HG03060 (cell line): ENCODE data around the gene CDH11.
A peak's percentile ranks its signal among the peaks of the same experiment; 100 is the strongest.

Experiments used
- ATAC-seq: cut with Tn5 transposase; IDR thresholded peaks from one replicate; pipeline ENCODE4 v1.9.1; 2021; ENCODE audit warnings: low read depth, moderate number of reproducible peaks; ENCODE audit not compliant: unreplicated experiment

Gene CDH11

DNA sequence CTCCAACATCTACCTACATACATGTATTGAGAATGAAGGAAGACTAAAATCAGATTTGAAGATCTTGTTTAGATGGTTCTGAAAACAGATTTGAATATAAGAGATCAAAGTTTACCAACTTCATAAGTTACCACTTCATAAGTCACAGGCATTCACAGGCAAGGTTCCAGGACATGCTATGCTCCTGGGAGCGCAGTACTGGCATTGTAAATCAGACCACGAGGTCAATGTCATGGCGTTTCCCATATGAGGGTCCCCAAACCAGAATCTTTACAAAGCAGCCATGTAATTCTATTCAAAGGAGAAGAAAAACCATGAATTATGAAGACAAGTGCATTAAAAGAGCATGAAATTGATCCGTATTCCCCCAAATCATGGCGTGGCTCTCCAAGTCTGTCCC lies 3.0 kb downstream of the CDH11 start:
- ATAC-seq: no peak

DNA sequence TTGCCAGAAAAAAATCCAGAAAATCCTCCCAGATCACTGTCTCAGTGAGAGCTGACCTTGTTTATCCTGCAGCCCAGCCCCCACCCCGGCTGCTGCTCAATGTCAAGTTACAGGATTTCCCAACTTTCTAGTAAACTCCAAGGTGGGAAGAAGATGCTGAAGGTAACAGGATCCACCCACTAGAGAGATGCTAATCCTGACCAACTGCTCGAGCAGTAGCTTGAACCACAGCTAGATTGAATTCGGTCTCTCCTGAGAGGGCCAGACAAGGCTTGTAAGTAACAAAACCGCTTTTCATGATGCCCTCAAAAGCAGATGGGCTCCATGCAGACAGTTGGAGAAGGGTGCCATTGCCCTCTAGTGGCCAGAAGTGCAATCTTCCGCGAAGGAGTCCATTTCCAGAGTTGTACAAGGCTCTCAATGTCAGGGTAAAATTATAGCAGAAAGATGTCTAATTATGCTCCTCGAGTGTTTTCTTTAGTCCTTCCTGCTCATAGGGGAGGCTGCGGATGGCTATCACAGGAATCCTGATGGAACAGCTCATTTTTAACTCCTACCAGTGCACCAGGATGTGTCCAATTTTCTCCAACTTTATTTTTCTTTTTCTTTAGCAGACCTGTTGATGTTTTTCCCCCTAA lies 3.9 kb downstream of the CDH11 start:
- peak; percentile 79 for ATAC-seq

DNA sequence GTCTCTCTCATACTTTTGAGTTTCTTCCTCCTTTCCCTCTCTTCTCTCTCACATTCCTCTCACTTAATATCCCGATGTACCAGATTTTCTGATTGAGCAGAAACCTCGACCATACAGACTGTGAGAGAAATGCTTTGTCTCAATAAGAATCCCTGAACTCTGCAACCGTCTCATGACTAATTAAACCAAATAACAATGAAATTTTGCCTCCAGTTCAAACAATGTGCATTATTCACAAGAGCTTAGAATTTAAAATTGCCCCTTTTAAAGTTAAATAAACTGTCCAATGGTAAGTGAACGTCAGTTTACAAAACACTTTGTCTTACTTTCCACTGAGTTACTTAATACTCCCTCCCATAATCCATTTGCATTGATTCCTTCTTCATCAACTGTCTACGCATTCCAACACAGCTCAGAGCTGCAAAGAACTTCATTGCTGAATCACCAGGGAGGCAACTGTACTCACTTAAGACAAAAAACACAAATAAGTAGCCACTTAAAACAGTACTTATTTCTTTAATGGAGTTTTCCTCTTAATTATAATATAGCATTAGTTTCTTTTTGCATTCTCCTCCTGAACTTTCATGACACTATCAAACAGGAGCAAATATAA lies 4.9 kb downstream of the CDH11 start:
- ATAC-seq: no peak

DNA sequence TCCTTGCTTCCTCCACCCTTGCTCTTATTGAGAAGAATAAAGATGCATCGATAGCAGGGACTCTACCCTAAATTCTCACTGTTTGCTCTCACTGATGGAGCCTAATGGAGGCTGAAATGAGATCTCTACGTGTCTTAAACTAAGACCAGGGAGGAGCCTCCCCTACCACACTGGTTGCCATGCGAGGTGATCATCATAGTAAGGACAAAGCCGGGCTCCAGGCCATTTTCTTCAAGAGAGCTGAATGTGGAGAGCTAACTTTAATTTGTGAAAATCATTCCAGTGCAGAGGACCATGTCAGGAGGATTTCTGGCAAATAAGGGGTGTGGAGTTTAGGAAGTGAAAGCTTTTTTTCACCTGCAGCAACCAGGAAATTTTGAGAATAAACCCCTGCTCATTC lies 5.6 kb downstream of the CDH11 start:
- ATAC-seq: no peak

DNA sequence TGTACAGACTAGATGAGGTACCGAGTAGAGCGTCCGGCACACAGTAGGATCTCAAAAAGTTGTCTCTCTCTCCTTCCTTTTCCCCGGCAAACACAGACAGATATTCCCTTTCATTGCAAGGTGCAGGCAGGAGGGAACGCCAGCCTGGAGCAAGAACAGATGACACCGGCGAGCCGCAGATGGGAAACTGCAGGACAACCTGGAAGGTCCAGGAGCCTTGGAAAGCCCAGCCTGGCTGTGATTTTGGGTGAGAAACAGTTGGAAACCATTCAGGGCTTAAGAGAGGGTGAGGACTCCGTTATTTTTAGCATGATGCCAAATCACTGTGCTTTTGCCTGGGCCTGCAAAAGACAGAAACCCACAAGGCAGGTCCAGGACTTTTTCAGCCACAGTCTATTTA lies 7.3 kb downstream of the CDH11 start:
- ATAC-seq: no peak

DNA sequence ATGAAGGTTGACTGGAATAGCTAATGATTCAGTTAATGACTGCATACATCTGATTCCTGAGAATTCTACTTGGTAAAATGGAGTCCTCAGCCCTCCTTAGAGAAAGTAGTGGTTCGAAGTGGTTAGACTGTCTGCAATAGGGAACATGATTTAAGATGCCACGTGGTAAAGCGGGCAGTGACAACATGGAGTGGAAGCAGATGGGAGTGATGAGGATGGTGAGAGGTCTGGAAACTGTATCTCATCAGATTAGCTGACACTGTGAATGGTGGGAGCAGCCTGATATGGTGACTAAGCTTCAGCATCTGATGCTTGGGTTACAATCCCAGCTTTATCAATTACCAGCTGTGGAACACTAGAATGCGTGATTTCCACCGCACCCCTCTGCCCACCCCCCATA lies 8.4 kb downstream of the CDH11 start:
- no peak for ATAC-seq

DNA sequence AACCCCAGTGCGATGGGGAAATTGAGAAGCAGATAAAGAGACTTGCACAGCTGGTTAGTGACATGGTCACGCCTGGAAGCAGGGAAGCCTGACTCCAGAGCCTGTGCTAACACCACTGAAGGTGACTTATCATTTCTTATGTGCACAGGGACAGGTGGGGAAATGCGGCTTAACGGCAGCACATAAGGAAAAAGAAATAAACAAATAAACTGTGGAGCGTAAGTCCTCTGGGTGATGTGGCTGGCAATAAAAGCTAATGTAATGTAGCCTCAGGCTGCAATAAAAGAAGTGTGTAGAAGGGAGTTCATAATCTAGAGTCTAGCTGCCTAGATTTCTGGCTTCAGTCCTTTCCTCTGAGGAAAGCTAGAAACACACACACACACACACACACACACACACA lies 10.6 kb downstream of the CDH11 start:
- ATAC-seq: no peak

DNA sequence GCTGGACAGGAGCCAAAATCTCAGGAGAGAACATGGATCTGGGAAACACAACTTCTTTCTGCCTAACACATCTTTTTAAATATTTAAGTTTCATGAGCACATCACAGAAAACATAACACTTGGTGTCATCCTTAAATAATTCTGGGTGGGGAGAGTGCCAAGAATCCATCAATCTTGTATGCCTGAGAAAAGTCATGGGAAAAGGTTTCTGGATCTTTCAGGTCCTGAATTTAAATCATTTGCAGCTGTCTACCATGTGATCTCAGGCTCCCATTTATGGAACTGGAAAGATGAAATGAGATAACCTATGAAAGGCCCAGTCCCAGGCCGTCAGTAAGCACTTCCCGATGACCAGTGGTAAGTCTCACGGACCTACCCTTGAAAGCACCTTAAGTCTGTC lies 15.1 kb downstream of the CDH11 start:
- no peak for ATAC-seq

DNA sequence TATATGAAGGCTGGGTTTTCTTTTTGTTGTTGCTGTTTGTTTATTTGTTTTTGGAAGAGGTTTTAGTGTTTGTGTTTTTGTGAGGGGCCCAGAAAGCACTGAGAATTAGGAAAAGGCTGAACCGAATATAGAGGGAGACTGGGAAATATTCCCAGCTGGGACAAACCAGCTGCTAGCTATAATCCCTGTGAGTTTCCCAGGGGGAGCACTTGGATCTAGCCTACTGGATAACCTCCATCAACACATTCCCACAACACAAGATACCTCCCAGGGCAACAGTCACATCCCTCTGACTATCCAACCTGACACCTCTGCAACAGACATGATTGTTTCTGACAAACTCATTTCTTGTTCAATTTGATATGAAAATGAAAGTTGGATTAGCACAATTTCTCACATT lies 16.7 kb downstream of the CDH11 start:
- no peak for ATAC-seq

DNA sequence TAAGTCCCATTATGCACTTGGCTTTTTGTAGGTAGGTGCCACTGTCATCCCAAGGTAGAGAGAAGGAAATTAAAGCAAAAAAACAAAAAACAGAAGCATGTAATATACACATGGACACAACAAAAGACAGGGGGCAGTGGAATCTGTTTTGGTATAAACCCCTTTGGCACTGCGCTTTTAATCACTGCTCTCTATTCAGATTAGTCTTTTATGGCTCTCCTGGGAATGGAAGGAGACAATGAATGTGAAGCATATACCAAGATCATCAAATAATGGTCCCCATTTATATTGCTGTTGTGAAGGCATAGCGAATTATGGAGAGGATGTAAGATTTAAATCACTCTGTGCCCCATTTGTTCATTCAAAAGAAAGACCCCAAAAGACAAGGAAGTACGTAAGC lies 17.4 kb downstream of the CDH11 start:
- ATAC-seq: no peak

DNA sequence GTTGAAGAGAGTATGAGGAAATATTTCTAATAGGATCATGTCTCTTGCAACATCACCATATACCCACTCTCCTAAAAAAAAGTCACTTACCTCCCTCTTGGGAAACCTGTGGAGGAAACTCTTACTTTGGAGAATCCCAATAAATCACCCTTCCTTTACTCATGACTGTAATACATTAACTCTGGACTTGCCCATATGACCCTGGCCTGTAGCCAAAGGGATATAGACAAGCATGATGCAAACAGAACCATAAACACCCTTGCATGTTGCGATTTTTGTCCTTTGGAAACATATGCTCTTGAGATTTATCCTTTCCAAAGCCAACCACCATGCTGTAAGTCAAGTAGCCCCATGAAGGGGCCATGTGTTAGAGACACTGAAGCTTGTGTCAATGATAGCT lies 19.5 kb downstream of the CDH11 start:
- no peak for ATAC-seq

DNA sequence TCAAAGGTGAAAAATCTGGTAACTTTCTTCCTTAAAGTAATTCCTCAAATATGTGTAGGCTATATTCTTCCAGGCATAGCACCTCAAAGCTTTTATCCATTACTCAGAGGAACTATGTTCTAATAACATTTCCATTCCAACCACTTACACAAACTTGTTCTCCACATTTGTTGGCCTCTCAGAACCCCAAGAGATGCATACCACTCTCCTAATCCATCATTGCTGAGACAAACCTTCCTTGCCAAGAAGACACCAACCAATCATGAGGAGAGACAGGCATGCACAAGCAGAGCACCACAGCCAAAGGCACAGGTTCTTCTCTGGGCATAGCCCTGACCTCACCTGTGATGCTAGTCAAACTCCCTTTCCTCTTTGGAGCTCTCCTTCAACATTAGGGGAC lies 20.9 kb downstream of the CDH11 start:
- ATAC-seq: no peak

DNA sequence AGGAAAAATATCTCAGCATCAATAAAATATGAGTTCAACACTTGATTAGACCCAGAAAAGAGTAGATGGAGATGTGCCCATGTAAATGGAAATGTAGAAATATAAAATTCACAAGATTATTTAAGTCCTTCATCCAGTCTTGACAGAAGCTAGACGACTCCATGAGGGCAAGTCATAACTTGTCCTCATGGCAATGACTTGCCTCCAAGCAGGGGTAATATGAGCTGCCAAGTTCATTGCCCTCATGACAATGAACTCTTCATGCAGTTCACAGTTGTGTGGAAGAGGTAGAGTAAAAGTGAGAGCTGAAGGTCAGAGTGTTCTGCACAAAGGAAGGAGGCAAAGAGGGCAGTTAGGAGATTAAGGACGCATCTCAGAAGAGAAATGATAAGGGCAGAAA lies 22.3 kb downstream of the CDH11 start:
- no peak for ATAC-seq

DNA sequence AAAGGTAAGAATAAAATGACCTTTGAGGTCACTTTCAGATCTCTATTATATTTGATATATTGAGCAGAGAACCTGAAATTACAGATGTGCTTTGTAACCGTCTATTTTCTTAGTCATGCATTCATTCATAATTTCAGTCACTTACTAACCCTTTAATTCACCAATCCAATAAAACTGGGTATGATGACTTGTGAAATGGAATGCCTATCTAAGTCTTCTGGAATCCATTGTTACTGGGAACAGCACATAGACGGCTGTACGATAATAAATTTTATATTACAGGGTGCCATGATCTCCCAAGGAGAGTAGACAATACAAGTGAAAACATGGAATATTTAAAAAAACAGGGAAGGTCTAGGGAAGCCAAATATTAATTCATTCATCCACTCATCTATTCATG lies 22.9 kb downstream of the CDH11 start:
- no peak for ATAC-seq

DNA sequence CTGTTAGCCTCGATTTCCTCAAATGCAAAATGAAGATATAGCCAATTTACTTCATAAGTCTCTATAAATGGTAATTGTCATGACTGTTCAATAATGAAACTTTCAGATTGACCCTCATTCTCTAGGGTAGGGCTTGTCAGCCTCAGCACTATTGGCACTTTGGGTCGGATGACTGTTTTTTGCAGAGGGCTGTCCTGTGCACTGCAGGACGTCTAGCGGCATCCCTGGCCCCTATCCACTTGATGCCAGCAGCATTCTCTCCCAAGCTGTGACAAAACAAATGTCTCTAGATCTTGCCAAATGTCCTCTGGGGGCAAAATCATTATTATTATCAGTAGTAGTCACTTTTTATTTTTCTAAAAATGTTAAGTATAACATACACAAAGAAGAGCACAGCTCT lies 24.6 kb downstream of the CDH11 start:
- ATAC-seq: no peak

DNA sequence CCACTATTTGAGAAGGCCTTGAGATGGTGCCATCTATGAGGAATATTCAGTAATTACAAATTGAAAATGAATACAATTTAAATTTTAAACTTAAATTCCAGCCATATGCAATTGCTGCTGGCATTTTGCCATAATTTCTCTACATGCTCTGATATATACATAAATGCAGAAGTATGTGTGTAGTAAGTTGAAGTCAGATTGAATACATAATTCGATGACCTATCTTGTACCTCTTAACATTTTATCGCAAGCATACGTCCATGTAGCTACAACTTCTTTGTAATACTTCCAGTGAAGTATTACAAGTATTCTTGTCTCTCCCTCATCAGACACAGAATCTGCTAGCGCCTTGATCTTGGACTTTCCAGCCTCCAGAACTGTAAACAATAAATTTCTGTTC lies 26.0 kb downstream of the CDH11 start:
- no peak for ATAC-seq

DNA sequence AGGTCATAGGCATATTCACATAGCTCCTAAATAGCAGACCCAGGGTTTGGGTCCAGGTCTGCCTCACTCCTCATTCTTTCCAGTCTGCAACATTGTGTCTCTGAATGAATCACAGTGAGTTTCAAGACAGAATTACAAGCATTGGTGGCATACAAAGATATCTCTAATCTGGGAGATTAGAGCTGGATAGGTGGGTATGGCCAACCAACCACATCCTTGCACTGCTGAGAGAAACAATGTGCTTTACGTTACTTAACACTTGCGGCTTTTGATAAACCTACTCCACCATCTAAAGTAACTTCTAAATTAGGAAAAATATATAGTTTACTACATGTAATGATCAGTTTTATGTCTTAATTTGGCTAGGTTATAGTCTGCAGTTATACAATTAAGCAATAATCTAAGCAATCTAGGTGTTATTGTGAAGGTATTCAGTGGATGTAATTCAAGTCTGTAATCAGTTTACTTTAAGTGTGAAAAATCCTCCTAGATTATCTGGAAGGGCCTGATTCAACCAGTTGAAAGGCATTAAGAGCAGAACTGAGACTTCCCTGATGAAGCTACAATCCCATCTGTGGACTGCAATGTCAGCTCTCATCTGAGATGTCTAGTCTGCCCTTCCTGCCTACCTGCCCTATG lies 26.7 kb downstream of the CDH11 start:
- ATAC-seq: no peak

DNA sequence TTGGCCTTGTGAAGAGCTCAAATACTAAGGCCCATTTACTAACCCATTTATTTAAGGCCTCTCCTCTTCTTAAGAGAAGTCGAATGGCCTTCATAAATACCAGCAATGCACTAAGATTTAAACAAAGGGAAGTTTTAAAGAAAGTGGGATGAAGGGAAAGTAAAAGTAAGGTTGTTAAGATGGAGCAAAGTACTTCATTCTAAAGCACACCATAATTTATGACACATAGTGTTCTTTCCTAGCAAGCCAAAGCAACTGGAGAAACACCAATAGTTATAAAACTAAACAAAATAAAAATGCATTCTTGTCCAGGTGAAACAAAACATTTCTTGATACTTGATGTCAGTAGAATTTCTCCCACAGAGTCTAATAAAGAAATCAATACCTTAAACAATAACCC lies 27.9 kb downstream of the CDH11 start:
- ATAC-seq: no peak

DNA sequence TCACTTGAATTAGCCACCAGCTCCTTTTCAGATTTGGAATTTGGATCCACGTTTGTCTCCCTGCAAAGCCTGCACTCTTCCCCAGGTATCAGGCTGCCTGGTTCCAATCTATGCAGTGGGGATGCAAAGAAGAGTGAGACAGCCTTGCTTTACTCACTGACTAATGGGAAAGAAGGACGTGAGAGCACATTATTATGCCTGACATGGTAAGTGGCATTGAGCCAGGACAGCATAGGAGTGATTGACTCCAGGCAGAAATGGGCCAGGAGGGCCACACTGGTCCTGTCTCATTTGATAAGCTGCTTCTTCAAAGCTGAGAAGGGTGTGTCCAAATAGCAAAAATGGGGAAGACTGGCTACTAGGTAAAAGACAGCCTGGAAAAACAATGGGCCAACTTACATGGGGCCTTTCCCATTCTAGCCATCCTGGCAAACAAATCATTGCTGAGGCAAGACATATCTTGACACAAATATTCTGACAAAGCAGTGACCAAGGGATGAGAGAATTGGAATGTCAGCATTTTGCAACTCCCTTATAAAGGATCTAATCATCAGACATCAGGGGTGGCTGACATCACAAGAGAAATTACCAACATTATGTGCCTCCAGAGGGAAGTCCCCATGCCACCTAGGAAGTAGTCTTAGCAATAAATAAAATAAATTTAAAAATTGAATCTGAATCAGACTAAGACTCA lies 38.6 kb downstream of the CDH11 start:
- no peak for ATAC-seq

DNA sequence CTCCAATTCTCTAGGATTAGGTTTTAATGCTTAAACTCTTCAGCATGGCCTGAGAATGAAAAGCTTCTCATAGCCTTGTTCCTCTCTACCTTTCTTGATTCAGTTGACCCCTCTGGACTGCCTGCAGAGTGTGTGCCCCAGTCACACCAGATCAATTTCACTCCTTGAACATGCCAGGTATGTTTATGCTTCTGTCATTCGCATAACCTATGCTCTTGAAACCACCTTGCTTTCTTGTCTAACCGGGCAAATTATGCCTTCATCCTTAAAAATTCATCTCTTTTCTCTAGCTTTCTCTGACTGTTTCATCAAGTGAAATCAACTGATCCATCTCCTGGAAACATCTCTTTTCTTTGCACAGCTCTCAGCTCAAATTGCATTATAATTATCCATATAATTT lies 42.3 kb downstream of the CDH11 start:
- ATAC-seq: no peak

DNA sequence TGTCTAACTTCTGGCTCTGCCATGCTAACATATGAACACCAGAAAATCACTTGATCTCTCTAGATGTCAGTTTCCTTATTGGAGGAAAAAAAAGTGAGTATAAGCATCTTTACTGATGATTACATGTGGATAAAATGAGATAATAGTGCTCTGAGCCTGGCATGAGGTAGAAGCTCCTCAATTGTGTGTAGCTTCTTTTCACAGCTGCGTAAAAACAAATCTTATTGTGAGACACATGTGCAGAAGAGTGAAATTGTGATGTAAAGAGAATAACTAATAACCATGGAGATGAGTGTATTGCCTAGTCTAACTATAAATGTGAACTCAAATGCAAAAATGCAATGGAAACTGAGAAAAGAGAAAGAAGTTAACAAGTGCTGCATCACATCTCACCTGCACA lies 44.7 kb downstream of the CDH11 start:
- ATAC-seq: no peak

DNA sequence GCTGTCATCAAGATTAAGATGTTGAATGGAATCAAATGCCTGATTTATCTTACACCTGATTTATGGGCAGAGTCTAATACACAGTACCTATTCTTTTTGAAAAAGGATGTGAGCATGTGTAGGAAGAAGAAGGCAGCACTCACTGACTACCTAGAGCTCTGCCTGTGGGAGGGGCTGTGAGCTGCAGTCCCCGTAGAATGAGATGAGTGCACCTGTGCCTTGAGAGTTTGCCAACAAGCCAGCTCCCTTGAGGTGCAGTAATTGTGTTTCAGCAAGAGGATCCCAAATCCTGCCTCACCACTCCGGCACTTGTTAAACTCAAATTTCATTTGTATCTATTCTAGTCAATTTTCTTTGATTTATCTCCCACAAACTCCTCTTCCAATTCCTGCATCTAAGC lies 46.0 kb downstream of the CDH11 start:
- no peak for ATAC-seq
